GM18907 (cell line): ENCODE measurements around the gene C22orf23.
A peak's percentile ranks its signal among the peaks of the same experiment; 100 is the strongest.

Experiments
- ATAC-seq: cut with Tn5 transposase; IDR thresholded peaks from one replicate; pipeline ENCODE4 v1.9.1; 2021; ENCODE audit warnings: mild to moderate bottlenecking, moderate library complexity; ENCODE audit not compliant: unreplicated experiment

C22orf23 gene

DNA sequence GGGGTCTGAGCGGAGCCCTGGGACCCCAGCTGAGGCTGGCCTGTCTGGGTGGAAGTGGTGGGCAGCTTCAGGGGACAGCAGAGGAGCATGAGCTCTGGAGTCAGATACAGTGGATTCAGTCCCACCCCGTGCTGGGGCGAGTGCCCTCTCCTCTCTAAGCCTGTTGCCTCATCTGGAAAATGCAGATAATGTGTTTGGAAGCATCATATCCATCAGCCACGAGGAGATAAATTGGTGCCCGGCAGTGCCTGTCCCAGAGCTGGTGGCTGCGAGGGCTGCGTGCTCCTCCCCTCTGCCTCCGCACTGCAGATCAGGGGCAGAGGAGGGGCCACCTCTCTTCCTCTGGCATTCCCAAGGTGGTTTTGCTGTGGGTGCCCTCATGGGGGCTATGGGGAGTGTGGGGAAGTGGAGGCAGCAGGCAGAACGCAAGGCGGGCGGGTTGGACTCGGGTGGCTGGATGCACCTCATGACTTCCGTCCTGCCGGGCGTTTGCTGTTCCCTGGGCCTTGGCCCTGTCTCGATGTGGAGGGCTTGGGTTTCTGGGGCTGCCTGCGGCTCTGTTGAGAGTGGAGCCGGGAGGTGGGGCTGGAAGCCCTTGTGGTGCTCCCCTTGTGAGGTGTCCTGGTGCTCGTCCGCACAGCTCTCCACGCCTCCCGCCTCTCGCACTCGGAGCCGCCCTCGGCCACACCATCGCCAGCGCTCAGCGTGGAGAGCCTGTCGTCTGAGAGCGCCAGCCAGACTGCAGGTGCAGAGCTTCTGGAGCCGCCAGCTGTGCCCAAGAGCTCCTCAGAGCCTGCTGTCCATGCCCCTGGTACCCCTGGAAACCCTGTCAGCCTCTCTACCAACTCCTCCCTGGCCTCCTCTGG lies 26.4 kb downstream of the C22orf23 start:
- no peak for ATAC-seq

DNA sequence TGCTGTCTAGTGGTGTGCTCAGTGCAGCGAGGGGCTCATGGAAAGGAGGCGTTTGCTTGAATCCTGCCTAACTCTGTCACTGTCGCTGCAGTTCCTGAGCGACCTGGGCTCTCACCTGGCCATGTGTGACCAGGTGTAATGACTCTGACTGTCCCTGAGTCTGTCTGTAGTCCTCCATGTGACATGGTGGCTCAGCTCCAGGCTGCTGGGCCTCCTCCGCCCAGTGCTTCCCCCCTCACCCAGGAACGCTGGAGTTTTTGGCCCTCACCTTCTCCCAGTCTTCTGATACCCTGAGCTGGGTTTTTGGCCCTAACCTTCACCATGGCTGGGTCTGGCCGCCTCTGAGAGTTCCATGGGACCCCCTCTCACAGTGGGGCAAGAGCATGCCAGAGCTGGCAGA lies 27.0 kb downstream of the C22orf23 start:
- ATAC-seq: no peak

DNA sequence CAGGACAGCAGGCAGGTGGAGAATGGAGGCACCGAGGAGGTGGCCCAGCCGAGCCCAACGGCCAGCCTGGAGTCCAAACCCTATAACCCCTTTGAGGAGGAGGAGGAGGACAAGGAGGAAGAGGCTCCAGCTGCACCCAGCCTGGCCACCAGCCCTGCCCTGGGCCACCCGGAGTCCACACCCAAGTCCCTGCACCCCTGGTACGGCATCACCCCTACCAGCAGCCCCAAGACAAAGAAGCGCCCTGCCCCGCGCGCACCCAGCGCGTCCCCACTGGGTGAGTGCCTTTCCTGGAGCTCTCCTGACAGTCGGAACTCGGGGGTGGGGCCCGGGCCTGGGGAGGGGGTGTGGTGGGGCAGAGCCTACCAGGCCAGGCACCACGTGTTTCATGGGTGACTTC lies 27.6 kb downstream of the C22orf23 start:
- ATAC-seq: no peak

DNA sequence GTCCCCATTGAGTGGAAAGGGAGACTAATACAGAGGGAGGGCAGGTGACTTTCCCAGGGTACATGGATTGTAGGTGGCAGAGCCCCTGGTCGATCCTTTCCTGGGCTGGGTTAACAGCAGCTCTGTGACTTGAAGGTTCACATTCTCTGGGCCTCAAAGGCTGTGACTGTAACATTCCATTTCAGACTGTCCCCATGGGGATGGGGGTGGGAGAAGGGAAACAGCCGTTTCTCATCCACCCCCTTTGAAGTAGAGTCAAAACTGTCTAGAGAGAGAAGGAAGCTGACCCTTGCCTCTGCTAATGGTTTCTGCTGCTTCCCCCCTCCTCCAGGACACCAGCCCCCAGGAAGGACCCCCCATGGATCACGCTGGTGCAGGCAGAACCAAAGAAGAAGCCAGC lies 28.1 kb downstream of the C22orf23 start:
- ATAC-seq: no peak

DNA sequence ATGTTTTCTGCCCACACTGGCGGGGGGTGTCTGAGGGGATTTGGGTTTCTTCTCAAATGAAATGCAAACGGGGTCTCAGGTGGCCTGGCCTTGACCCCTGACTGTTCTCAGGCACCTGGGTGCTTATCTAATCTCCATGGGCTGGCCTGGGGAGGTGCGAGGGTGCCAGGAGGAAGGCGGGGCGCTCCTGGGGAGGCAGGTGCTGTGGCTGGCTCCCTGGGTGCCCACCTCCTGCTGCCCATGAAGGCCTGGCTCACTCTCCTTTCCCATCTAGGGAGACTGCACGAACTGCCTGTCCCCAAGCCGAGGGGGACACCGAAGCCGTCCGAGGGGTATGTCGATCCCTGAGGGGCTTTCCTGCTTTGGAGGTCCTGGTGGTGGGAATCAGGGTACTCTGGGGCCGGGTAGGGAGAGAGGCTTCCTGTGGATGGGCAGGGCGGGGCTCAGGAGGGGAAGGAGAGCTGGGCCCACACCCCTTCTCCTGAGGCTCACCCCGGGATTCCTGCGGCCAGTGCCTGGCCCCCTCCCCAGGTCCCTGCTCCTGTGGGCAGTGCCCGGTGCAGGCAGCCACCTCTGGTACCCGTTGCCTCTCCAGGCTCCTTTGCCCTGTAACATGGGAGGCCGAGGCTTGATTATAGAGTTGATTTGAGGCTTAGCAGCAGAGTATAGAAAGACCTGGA lies 28.9 kb downstream of the C22orf23 start:
- ATAC-seq: no peak

DNA sequence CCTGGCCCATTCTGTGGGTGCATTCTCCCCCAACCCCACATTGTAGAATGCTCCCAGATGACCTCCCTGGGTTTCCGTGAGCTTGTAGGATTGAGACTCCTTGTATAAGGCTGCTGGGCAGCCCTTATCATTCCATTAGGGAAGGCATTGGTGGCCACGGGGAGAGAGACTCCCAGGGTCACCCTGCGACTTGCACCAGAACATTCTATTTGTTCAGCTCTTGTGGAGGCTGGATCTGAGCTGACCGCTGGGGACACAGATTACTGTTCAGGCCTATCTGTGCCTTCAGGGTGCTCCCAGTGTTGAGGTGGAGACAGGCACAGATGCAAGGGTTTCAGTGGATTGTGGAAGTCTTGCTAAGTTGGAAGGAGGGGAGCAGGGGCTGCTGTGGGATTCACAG lies 29.5 kb downstream of the C22orf23 start:
- ATAC-seq: no peak

DNA sequence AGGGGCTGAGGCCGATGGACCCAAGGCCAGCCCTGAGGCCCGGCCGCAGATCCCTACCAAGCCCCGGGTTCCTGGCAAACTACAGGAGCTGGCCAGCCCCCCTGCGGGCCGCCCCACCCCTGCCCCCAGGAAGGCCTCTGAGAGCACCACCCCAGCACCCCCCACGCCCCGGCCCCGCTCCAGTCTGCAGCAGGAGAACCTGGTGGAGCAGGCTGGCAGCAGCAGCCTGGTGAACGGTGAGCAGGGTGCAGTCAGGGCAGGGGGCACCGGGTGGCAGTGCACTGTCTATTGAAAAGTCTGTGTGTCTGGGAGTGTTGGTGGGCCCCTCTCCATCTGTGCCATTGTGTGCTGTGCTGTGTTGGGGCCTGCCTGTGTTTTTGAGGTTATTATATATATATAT lies 31.2 kb downstream of the C22orf23 start:
- ATAC-seq: no peak

DNA sequence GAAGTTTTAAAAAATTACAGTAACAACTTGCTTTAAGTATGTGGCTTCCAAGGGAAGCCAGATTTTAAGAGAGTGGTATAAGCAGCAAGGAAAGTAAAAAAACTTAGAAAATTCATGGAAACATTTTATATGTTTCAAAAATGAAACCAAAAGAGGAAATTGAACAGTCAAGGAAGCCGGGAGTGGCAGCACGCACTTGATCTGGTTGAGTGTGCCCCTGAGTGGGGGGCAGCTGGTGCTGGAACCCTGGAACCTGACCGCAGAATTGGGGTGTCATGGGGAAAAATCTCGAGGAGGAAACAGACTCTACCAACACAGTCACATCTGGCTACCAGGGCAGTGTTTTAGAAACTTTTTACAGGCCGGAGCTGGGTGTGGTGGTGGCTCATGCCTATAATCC lies 33.3 kb downstream of the C22orf23 start:
- ATAC-seq: no peak

DNA sequence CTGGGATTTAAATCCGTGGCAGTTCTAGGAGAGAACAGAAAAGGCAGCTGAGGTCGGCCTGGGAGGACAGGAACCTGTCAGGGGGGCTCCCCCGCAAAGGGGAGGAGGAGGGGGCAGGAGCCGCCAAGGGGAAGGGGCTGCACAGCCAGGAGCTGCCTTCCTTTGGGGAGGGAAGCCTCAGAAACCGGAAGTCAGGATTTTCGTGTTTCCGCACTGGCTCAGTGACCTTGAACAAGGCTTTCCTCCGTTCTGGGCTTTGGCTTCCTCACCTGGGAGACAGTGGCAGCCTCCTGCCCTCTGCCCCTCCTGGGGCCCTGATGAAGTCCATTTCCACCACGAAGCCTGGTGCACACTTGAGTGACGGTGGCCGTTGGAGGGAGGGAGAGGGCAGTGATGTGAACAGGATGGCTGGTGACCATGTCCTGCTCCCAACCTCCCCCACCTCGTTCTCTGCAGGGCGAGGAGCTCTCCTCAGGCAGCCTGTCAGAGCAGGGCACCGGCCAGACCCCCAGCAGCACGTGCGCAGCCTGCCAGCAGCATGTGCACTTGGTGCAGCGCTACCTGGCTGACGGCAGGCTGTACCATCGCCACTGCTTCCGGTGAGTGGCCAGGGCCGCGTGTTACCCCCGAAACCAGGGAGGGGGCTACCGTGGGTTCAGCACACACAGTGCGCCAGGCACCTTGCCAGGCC lies 34.7 kb downstream of the C22orf23 start:
- no peak for ATAC-seq

DNA sequence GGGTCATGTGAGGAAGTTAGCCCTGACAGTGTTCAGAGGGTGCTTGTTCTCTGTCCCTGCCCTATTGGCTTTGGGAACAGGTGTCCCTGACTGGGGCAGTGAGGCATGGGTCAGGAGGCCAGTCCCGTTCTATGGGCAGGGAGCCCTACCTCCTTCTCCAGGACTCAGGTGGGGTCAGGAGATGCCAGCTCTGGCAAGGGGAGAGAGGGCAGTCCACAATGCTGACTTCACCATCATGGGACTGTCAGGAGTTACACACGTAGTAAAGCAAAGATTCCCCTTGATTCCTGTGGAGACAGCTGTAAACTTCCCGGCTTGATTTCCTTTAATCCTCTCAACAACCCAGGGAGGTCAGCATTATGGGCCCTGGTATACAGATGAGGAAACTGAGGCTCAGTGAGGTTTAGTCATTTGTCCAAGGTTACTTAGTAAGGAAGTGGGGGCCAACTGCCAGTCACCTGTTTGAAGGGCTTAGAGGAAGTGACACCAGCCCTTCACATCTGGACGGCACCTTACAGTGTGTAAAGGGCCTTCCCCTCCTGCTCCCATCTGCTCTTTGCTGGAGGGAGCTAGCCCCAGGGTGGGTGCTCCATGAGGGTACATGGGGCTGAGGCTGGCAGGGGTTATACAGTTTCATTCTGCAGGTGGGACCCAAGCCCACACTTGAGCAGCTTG lies 35.4 kb downstream of the C22orf23 start:
- no peak for ATAC-seq

DNA sequence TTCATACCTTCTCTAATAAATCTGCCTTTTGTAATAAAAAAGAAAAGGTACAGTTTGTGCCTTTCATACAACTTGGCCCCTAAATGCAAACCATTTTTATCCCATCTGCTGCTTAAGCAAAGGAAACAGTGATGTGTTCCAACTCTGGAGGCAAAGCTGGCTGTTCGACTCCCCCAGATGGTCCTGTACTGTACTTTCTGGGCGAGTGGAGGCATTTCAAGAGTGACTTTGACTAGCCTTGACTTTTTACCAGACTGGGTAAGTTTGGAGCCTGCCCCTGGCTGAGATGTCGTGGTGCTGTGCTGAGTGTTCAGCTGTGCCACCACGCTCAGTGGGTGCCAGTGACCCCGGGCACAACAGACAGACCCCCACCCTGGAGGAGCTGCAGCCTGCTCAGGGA lies 37.1 kb downstream of the C22orf23 start:
- ATAC-seq: no peak

DNA sequence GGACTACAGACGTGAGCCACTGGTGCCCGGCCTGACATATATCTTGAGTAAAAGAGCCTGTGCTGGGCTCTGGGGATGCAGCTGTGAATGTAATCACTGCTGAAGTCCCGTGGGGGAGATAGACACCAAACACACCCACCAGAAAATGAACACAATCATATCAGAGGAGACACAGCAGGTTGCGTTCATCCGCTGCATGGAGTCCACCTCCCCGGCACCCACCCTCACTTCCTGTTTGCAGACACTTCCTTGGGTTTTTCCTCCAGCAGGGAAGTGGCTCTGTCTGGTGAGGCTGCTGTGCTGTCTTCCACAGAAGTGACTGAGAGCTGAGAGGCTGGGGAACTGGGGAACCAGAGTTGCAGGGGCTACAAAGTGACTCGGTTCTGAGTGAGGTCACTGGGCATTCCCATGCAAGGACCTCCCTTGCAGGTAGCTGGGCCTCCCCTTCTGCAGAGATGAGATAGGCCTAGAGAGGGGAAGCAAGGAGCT lies 40.1 kb downstream of the C22orf23 start:
- no peak for ATAC-seq

DNA sequence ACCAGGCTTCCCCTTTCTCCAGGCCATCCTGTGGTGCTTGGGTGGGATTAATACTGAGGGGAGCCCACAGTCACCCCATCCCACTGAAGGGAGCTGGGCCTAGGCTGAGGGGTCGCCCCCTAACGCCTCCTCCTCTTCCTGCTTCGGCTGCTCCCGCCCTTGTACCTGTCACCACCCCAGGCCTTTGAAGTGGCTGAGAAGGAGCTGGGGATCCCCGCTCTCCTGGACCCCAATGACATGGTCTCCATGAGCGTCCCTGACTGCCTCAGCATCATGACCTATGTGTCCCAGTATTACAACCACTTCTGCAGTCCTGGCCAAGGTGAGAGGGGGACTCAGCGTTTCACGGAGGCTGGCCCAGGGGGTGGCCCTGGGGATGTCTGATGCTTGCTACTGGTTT lies 41.2 kb downstream of the C22orf23 start:
- no peak for ATAC-seq

DNA sequence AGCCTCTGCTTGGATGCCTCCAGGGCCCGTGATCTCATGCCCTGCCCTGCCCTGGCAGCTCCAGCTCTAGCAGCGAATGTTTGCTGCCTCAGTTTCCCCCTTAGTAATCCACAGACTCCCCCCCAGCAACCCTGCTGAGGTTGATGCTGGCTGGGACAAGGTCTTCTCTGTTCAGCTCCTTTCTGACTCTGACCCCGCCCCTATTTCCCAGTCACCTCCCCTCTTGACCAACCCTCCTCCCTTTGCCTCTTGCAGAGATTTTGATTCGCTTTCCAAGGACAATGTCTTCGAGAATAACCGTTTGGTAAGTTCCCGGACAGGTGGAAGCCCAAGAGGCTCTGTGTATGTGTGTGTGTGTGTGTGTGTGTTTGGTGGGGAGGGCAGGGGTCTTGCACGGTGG lies 41.7 kb downstream of the C22orf23 start:
- ATAC-seq: no peak

DNA sequence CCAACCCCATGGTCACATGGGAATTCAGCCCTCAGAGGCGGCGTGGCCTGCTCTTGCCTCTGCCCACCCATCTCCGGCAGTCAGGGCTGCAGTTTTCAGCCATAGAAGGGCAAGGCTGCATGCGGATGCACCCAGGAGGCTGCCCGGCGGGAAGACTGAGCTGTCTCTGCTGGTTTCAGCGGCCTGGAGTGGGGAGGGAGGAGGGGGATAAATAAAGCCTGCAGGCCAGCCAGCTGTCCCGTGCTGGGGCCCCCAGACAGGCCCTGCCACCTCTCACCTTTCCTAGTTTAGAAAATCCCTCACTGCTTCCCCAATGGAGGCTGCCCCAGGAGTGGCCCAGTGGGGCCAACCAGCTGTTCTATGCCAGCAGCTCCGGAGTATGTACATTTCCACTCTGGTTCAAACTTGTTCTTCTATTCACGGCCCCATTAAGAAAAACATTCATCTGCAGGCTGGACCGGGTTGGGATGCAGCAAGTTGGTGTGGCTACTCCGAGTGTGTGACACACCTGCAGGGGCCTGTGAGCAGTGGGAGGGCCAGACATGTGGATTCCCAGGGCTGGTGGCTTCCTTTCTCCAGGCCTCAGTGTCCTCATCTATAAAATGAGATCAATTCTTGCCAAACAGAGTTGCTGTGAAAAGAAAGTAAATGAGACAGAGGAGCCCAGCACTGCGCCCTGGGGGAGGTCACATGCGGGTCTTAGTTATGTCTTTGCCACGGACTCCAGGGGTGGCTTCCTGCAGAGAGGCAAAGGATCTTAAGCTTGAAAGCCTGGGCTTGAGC lies 42.3 kb downstream of the C22orf23 start:
- no peak for ATAC-seq

DNA sequence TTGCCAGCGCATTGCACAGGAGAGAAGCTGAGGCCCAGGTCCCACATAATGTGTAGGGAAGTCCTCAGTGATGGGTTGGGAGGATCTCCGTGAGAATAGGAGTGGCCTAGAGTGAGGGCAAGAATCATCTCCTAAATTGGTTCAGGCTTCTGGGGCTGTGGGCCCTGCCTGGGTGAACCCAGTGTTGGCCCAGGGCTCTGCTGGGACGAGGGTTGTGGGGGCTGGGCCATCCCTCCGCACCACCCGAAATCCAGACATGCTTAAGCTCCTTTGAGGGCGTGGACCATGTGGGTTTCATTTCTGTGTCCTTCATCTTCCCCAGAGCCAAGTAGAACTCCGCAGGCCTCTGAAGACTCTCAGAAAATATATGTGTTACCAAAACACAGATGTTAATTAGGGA lies 43.6 kb downstream of the C22orf23 start:
- no peak for ATAC-seq

DNA sequence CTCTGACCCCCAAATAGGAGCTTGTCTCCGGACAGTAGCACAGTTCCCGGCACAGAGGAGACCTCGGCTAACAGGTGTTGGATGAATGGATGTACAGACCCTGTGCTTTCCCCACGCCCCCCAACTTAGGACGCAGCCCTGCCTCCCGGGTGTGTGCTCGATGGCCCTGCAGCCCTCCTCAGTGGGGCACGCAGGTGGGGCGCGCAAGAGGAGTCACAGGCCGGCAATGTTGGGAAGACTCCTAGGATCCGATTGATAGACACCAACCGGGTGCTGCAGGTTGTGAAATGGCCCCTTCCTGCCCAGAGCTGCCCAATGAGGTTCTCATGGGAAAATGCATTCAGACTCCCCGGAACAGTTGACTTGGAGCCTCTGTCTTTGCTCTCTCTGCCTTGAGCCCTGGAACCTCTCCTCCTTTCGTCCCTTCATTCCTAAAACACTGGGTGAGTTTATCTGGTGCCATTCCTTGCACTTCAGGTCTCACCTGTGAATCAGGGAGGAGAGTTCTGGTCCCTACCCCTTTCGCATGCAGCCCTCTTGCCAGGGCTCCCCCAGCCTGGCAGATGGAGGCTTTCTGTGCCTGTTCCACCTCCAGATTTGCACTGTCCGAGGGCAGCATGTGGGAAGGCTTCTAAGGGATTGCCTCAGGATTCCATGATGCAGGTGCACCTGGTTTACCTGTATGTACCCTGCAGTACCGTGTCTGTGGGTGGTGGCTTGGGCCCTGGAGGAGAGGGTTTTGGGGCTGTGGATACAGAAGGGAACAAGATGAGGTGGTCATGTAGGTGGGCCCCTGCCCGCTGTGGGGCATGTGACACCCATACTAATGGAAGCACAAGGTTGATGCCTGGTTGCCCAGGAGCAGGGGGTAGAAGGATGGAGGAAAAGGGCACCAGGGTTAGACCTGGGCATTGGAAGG lies 46.1 kb downstream of the C22orf23 start:
- no peak for ATAC-seq

DNA sequence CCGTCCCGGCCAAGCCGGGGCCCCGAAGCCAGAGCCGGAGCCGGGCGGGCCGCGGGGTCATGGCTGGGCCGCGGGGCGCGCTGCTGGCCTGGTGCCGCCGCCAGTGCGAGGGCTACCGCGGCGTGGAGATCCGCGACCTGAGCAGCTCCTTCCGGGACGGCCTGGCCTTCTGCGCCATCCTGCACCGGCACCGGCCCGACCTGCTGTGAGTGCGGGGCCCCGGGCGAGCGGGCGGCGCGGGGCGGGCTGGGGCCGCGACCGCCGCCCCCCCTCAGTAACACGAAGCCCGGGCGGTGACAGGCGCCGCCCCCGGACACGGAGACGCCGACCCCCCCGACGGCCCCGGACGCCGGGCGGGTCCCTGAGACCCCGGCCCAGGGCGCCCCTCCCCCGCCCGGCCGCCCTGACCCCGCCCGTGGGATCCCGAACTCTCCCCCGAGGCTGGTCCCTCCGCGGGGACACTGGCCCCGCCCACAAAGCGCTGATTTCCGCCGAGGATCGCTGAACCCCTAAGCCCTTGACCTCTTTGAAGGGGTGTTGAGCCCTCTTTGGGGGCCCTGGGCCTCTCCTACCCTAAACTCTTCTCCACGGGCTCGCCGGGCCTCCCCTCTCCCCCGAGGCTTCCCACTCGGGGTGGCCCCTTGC lies 46.9 kb downstream of the C22orf23 start:
- peak; percentile 18 for ATAC-seq
